H7 (cell line): ENCODE data around the gene CTDSP1. TPM values are rescaled to one million over a fixed set of nuclear protein-coding genes. Genes with fewer than 3 reads are reported as not detected.
A peak's percentile ranks its signal among the peaks of the same experiment; 100 is the strongest.

ENCODE experiments used
- DNase-seq: peaks from one replicate; pipeline ENCODE4 v3.0.0; 2012
- H3K27me3 ChIP-seq: 2 replicates; pipeline ENCODE4 v1.6.0; 2011; ENCODE audit warnings: mild to moderate bottlenecking, low read length; ENCODE audit not compliant: control insufficient read depth, insufficient read depth
- H3K36me3 ChIP-seq: replicated peaks from 2 replicates; pipeline ENCODE4 v1.5.1; 2011; ENCODE audit warnings: low read length; ENCODE audit not compliant: control insufficient read depth, insufficient read depth
- H3K4me3 ChIP-seq: 2 replicates; pipeline ENCODE4 v1.5.1; 2011; ENCODE audit warnings: low read depth, mild to moderate bottlenecking, control low read depth, low read length, moderate library complexity; ENCODE audit not compliant: insufficient read depth
- total RNA-seq: library from RNA; depleted of rRNA; stranded (reverse); fragments of >200 nt; shearing (Covaris generic); gene quantifications from 2 replicates; pipeline ENCODE4 v1.2.3, GENCODE V29; 2014

The CTDSP1 gene
- total RNA-seq, 1 experiment from 2014 or later, result 29.9 TPM

DNA sequence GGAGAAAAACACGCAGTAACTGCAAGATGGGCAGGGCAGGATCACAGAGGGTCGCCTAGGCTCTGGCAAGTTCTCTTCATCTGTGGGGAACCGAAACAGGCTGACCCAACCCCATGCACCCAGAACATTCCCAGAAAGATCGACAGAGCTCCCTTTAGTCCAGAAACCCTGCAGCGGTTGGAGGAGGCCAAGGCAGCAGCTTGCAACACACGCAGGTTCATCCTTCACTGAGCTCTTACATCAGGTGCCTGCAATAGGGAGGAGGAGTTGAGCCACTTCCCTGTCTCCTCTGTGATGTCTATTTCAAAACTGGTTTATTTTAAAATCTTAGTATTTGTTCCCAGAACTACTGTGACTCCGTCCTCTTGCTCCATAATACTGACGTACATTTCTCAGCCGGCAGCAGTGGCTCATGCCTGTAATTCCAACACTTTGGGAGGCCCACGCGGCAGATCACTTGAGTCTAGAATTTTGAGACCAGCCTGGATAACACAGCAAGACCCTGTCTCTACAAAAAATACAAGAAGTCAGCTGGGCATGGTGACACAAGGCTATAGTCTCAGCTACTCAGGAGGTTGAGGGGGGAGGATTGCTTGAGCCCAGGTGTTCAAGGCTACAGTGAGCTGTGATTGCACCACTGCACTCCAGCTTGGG is 29.1 kb upstream of the CTDSP1 start:
- no peaks in the 10 kb centered on the region for H3K36me3 ChIP-seq
- peaks cover 4% of the 10 kb centered on the region for H3K27me3 ChIP-seq
- no peak for DNase-seq
- no peak overlapping the region for H3K4me3 ChIP-seq

DNA sequence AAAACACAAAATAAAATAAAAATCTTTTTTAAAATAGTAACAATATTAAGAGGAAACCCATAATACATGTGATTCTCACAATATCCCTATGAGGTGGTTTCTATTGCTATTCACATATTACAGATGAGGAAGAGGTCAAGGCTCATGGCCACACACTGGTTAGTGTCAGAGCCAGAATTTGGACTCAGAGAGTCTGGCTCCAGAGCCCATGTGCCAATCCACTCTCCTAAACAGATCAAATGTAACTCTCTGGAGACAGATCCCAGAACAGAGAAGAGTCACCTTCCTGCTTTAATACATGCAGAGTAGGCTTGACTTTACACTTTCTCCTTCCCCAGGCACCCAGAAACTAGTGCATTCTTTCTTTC is 27.7 kb upstream of the CTDSP1 start:
- Histone ChIP-seq H3K4me3 (no peak overlapping the region), H3K27me3 (peaks cover 4% of the 10 kb centered on the region; the same call in 1 of the 2 replicates), H3K36me3 (no peaks in the 10 kb centered on the region)
- DNase-seq, result no peak

- Histone ChIP-seq H3K36me3 (no peaks in the 10 kb centered on the region), H3K4me3 (no peak overlapping the region), H3K27me3 (no peaks in the 10 kb centered on the region)
- no peak for DNase-seq
Observed at GRCh38 chr2:218374795-218375194, 24.9 kb upstream of the CTDSP1 start.

GRCh38 chr2:218375212-218375611 is 24.5 kb upstream of the CTDSP1 start:
- H3K4me3 ChIP-seq, result no peak overlapping the region
- H3K27me3 ChIP-seq, result no peaks in the 10 kb centered on the region
- DNase-seq, result no peak
- H3K36me3 ChIP-seq, result no peaks in the 10 kb centered on the region

GRCh38 chr2:218378053-218378452 is 21.6 kb upstream of the CTDSP1 start:
- Histone ChIP-seq H3K36me3 (no peaks in the 10 kb centered on the region), H3K27me3 (peaks cover 4% of the 10 kb centered on the region; the same call in 1 of the 2 replicates), H3K4me3 (no peak overlapping the region)
- no peak for DNase-seq

DNA sequence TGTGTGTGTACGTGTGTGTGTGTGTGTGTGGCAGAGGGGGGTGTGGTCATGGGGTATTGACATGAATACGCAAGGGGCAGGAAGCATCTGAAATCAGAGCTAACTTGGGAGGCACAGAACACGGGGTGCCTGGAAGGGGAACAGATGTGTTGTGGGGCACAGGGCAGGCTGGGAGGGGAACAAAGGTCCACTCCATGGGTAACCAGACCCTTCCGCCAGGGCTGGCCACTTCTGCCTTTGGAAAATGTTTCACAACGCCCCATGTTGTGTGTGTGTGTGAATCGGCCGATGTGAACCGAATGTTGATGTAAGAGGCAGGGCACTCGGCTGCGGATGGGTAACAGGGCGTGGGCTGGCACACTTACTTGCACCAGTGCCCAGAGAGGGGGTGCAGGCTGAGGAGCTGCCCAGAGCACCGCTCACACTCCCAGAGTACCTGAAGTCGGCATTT is 17.7 kb upstream of the CTDSP1 start, which contains the start of gene SLC11A1:
Gene SLC11A1 (plus strand): TSS at position 358 of the 451 bp plus-strand sequence. CDS start 96 bp downstream, outside the sequence.
- no peak for DNase-seq
- peaks cover 9% of the 10 kb centered on the region for H3K27me3 ChIP-seq
- no peak within 1 kb of the TSS for H3K4me3 ChIP-seq
- H3K36me3 ChIP-seq, result no peaks in the 10 kb centered on the region

GRCh38 chr2:218382785-218383184 is 16.9 kb upstream of the CTDSP1 start:
- Histone ChIP-seq H3K36me3 (no peaks in the 10 kb centered on the region), H3K4me3 (no peak overlapping the region), H3K27me3 (peaks cover 12% of the 10 kb centered on the region)
- no peak for DNase-seq

DNA sequence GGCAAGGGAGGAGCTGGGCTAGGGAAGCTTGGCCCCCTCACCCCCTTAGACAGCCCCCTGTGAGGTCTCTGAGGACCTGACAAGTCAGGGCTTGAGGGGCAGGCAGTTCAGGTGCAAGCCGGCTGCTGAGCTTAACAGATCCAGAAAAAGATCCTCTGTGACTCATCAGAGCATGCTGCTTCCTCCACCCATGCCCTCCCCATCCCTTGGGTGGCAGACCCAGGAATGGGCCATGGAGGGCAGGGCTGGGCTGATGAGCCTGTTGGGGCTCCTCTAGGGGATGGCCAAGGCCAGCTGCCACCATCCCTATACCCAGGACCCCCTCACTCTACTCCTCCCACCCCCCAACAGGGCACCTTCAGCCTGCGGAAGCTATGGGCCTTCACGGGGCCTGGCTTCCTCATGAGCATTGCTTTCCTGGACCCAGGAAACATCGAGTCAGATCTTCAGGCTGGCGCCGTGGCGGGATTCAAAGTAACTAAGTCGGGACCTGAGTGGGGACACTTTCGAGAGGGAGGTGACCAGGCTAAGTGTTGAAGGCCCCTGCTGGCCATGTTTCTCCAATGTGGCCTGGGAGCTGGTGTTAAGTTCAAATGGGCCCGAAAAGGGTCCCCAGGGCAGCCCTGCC is 15.7 kb upstream of the CTDSP1 start:
- H3K4me3 ChIP-seq, result no peak overlapping the region
- DNase-seq, result no peak

GRCh38 chr2:218384975-218385374 is 14.7 kb upstream of the CTDSP1 start:
- Histone ChIP-seq H3K27me3 (peaks cover 12% of the 10 kb centered on the region), H3K36me3 (no peaks in the 10 kb centered on the region), H3K4me3 (no peak overlapping the region)
- no peak for DNase-seq

More for the DNA sequence above, 15.7 kb upstream of the CTDSP1 start:
- no peaks in the 10 kb centered on the region for H3K36me3 ChIP-seq
- peaks cover 12% of the 10 kb centered on the region for H3K27me3 ChIP-seq

GRCh38 chr2:218386505-218387368 is 12.9 kb upstream of the CTDSP1 start:
- DNase-seq, result peak; percentile 79
- peaks cover 12% of the 10 kb centered on the region for H3K27me3 ChIP-seq
- peak overlapping the region; percentile 66 for H3K4me3 ChIP-seq
- no peaks in the 10 kb centered on the region for H3K36me3 ChIP-seq

DNA sequence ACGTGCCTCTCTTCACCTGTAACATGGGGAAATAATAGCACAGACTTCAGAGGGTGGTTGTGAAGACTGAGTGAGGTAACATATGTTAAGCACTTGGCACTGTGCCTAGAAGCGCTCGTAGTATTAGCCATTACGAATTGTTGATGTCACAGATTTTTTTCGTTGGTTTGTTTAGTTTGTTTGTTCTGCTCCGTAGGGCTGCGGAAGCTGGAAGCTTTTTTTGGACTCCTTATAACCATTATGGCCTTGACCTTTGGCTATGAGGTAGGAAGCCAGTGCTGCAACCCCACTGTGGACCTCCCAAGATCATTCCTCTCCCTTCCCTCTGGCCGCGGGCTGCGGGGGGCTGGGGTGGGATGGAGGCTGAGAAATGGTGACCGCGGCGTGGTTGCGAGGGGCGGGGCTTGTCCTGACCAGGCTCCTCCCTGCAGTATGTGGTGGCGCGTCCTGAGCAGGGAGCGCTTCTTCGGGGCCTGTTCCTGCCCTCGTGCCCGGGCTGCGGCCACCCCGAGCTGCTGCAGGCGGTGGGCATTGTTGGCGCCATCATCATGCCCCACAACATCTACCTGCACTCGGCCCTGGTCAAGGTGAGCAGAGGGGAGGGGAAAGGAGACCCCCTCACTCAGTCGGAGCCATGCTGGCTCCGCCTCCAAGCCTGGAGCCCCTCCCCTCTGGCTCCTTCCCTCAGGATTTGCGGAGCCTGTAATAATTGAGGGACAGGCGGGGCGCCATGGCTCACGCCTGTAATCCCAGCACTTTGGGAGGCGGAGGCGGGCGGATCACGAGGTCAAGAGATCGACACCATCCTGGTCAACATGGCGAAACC is 12.1 kb upstream of the CTDSP1 start:
- H3K4me3 ChIP-seq, result peak overlapping the region; percentile 66
- H3K27me3 ChIP-seq, result peaks cover 9% of the 10 kb centered on the region
- DNase-seq, result peak; percentile 95
- no peaks in the 10 kb centered on the region for H3K36me3 ChIP-seq

DNA sequence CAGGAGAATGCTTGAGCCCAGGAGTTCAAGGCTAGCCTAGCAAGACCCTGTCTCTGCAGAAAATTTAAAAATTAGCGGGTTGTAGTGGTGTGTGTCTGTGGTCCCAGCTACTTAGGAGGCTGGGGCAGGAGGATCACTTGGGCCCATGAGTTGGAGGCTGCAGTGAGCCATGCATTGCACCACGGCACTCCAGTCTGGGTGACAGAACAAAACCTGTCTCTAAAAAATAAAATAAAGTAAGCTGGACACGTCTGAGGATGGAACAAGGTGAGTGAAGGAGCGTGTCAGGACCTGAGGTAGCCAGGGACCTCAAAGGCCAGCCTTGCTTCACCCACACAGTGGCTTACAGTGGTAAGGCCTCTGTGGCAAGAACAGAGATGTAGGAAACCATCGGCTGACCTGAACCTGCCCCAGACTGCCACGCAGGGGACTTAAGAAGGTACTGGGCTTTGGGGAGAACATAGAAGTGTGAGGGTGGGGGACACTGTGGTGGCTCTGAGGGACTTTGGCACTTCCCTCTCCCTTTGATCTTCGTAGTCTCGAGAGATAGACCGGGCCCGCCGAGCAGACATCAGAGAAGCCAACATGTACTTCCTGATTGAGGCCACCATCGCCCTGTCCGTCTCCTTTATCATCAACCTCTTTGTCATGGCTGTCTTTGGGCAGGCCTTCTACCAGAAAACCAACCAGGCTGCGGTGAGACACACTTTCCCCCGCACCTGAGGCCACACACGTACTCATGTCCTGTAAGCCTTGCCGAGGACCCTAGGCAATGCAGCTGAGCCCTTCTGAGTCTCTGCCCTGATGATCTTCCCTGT is 10.1 kb upstream of the CTDSP1 start:
- no peak overlapping the region for H3K4me3 ChIP-seq
- no peak for DNase-seq
- no peaks in the 10 kb centered on the region for H3K36me3 ChIP-seq
- peaks cover 9% of the 10 kb centered on the region for H3K27me3 ChIP-seq

DNA sequence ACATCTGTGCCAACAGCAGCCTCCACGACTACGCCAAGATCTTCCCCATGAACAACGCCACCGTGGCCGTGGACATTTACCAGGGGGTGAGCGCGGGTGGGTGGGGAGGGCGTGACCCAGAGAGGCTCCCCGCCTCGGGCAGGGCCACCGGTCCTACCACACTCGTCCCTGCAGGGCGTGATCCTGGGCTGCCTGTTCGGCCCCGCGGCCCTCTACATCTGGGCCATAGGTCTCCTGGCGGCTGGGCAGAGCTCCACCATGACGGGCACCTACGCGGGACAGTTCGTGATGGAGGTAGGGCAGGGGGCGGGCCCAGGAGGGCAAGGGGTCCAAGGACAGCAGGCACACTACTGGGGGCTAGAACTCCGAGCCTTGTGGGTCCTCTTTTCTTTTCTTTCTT is 8.5 kb upstream of the CTDSP1 start:
- Histone ChIP-seq H3K4me3 (no peak overlapping the region), H3K27me3 (peaks cover 9% of the 10 kb centered on the region), H3K36me3 (no peaks in the 10 kb centered on the region)
- DNase-seq, result no peak
